Peyer's patch (tissue), 4 donors: ENCODE measurements around the gene UBAP2. TPM values are rescaled to one million over a fixed set of nuclear protein-coding genes. Genes with fewer than 3 reads are reported as not detected.

ENCODE experiments used
- DNase-seq, 3 donors: peaks; one replicate each; pipeline ENCODE4 v3.0.0-alpha.2; 2017 to 2019
- H3K27ac ChIP-seq, 4 donors: fragments of 200-600 bp; sonication (generic); one replicate each; pipeline ENCODE4 v1.5.1; 2016 to 2019
- H3K27me3 ChIP-seq, 2 donors: fragments of 200-600 bp; sonication (generic); one replicate each; pipeline ENCODE4 v1.5.1; 2019
- H3K36me3 ChIP-seq, 3 donors: fragments of 200-600 bp; sonication (generic); one replicate each; pipeline ENCODE4 v1.5.1; 2016 to 2019
- H3K4me1 ChIP-seq, 4 donors: fragments of 200-600 bp; sonication (generic); one replicate each; pipeline ENCODE4 v1.5.1; 2016 to 2019
- H3K4me3 ChIP-seq, 4 donors: fragments of 200-600 bp; sonication (generic); 1 replicate in 3 of 4; 2 replicates in 1 of 4; pipeline ENCODE4 v1.5.1; 2016 to 2019; ENCODE audit warnings: mild to moderate bottlenecking in 1 of 4
- H3K9me3 ChIP-seq, 4 donors: fragments of 200-600 bp; sonication (generic); one replicate each; pipeline ENCODE4 v1.5.1; 2016 to 2019; ENCODE audit warnings: mild to moderate bottlenecking in 1 of 4
- POLR2A ChIP-seq, 2 donors: fragments of 450-650 bp; IDR thresholded peaks; one replicate each; pipeline ENCODE4 v1.5.1; 2017; ENCODE audit warnings: antibody characterized with exemption in 2 of 2, mild to moderate bottlenecking in 2 of 2, moderate library complexity in 2 of 2
- total RNA-seq, 4 donors: library from RNA; depleted of rRNA; stranded (reverse); fragments of >200 nt; gene quantifications; one replicate each; pipeline ENCODE4 v1.1.0, GENCODE V29; 2016
- TF ChIP-seq, protein P1 (sequence below), 6 experiments: fragments of 450-650 bp in 4 of 6; fragments of 200-600 bp in 2 of 6; sonication (generic) in 1 of 6; IDR thresholded peaks; one replicate each; pipeline ENCODE4 v1.5.1; 2017 to 2019; ENCODE audit warnings: antibody characterized with exemption in 6 of 6, mild to moderate bottlenecking in 3 of 6, moderate library complexity in 1 of 6

UBAP2 gene
- total RNA-seq, 4 donors from 2014 or later: 13.1 to 41.3 (median 25.2) TPM

- Histone ChIP-seq H3K9me3 (no peaks in the 10 kb centered on the region), H3K4me3 (no peak overlapping the region), H3K27me3 (no peaks in the 10 kb centered on the region), H3K36me3 (peaks cover 0 to 21% (median 0%) of the 10 kb centered on the region in 3 donors), H3K27ac (no peak overlapping the region), H3K4me1 (peaks cover 0 to 16% (median 5%) of the 10 kb centered on the region in 4 donors)
- TF ChIP-seq, protein P1, sequence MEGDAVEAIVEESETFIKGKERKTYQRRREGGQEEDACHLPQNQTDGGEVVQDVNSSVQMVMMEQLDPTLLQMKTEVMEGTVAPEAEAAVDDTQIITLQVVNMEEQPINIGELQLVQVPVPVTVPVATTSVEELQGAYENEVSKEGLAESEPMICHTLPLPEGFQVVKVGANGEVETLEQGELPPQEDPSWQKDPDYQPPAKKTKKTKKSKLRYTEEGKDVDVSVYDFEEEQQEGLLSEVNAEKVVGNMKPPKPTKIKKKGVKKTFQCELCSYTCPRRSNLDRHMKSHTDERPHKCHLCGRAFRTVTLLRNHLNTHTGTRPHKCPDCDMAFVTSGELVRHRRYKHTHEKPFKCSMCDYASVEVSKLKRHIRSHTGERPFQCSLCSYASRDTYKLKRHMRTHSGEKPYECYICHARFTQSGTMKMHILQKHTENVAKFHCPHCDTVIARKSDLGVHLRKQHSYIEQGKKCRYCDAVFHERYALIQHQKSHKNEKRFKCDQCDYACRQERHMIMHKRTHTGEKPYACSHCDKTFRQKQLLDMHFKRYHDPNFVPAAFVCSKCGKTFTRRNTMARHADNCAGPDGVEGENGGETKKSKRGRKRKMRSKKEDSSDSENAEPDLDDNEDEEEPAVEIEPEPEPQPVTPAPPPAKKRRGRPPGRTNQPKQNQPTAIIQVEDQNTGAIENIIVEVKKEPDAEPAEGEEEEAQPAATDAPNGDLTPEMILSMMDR (IDR thresholded peaks at IDR 0.05): no peak
- DNase-seq: no peak
These were observed 162.7 kb downstream of the UBAP2 start for GRCh38 chr9:33885948-33886347.

- H3K27me3 ChIP-seq: no peaks in the 10 kb centered on the region
- no peaks in the 10 kb centered on the region for H3K9me3 ChIP-seq
- H3K36me3 ChIP-seq: peaks cover 0 to 21% (median 0%) of the 10 kb centered on the region in 3 donors
- no peak for DNase-seq
- TF ChIP-seq, protein P1 (IDR thresholded peaks at IDR 0.05): no peak
- no peak for TF ChIP-seq POLR2A (IDR thresholded peaks at IDR 0.05)
- no peak overlapping the region for H3K4me3 ChIP-seq
- peaks cover 0 to 16% (median 5%) of the 10 kb centered on the region in 4 donors for H3K4me1 ChIP-seq
- no peak overlapping the region for H3K27ac ChIP-seq
These were observed 163.6 kb downstream of the UBAP2 start for GRCh38 chr9:33884856-33885701.

DNA sequence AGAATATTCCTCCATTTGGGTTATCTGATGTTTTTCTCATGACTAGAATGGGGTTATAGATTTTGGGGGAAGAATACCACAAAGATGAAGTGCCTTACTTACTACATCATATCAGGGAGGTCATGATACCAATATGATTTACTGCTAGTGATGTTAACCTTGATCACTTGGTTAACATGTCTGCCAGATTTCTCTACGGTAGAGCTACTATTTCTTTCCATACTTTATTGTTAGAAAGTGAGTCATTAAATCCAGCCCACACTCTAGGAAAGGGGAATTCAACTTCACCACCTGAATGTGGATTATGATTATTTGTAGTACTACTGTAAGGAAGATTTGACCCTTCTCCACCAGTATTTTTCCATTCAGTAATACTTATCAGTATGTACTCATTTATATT lies 167.1 kb downstream of the UBAP2 start:
- Histone ChIP-seq H3K9me3 (no peaks in the 10 kb centered on the region), H3K27me3 (no peaks in the 10 kb centered on the region), H3K4me1 (peaks cover 0 to 29% (median 5%) of the 10 kb centered on the region in 4 donors), H3K36me3 (no peaks in the 10 kb centered on the region), H3K27ac (no peak overlapping the region), H3K4me3 (no peak overlapping the region)
- no peak for DNase-seq
- TF ChIP-seq, protein P1 (IDR thresholded peaks at IDR 0.05): no peak
- no peak for TF ChIP-seq POLR2A (IDR thresholded peaks at IDR 0.05)

DNA sequence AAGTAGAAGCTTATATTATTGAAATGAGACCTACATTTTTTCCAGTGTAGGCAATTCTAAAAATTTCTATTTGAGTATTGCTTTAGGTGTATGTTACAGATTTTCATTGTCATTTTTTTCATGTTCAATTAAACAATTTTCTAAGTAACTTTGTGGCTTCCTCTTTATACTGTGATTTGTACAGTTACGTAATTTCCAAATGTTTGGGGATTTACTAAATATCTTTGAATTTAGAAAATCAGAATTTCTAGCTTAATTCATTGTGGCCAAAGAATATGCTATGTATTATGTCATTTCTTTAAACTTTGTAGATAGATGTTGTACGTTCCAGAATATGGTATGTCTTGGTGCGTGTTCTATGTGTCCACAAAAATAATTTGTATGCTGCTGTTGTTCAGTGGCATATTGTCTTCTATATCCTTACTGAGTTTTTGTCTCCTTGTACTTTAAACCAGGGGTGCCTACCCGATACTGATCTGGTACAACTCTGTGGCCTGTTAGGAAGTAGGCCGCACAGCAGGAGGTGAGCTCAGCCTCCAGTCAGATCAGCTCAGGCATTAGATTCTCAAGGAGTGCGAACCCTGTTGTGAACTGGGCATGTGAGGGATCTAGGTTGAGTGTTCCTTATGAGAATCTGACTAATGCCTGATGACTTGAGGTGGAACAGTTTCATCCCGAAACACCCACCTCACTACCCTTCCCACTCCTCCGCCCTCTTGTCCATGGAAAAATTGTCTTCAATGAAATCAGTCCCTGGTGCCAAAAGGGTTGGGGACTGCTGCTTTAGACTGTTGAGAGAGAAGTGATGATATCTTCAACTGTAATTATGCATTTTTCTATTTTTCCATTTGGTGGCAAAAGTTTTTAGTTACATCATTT lies 168.2 kb downstream of the UBAP2 start:
- H3K4me1 ChIP-seq: peaks cover 0 to 25% (median 3%) of the 10 kb centered on the region in 4 donors
- no peaks in the 10 kb centered on the region for H3K36me3 ChIP-seq
- H3K27me3 ChIP-seq: no peaks in the 10 kb centered on the region
- DNase-seq: no peak
- no peak overlapping the region for H3K4me3 ChIP-seq
- TF ChIP-seq, protein P1 (IDR thresholded peaks at IDR 0.05): no peak
- no peak for TF ChIP-seq POLR2A (IDR thresholded peaks at IDR 0.05)
- H3K9me3 ChIP-seq: no peaks in the 10 kb centered on the region
- H3K27ac ChIP-seq: no peak overlapping the region

DNA sequence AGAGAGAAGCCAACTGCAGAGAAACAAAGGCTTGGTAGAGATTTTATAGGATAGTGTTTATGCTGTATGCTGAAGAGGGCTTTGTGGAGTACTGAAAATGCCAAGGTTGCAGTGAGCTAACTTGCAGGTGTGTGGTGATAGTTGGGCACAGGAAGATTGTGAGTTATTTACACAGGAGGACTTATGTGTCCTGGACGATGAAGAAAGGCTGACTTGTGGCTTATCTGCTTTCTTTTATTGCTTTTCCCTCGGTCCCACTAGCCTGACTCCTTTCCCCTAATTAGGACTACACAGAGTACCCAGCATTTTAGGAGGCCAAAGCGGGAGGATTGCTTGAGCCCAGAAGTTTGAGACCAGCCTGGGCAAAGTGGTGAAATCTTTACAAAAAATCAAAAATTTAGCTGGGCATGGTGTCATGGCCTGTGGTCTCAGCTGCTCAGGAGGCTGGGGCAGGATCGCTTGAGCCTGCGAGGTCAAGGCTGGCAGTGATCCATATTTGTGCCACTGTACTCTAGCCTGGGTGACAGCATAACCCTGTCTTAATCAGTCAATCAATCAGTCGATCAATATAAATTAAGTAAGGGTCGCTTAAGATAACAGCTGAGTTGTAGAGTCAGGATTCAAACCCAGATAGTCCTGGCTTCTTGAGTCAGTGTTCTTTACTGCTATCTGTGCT lies 169.9 kb downstream of the UBAP2 start:
- no peak for DNase-seq
- H3K27me3 ChIP-seq: no peaks in the 10 kb centered on the region
- no peaks in the 10 kb centered on the region for H3K9me3 ChIP-seq
- no peak overlapping the region for H3K4me3 ChIP-seq
- no peaks in the 10 kb centered on the region for H3K36me3 ChIP-seq
- H3K27ac ChIP-seq: no peak overlapping the region
- no peak for TF ChIP-seq POLR2A (IDR thresholded peaks at IDR 0.05)
- peaks cover 0 to 21% (median 0%) of the 10 kb centered on the region in 4 donors for H3K4me1 ChIP-seq
